T-helper 2 cell treated with Interferon-gamma antibody and Interleukin-4, amounts not matched to agents 5 μg/mL and 100 μg/mL, for 36 hours (primary cell): Measurements from ENCODE around the gene TIFAB.

Source experiments
- DNase-seq: peaks from one replicate; pipeline ENCODE4 v3.0.0; 2021; ENCODE audit warnings: low spot score
- H3K27ac Mint-ChIP-seq: one replicate; pipeline ENCODE4 v1.8.0; 2021; ENCODE audit warnings: mild to moderate bottlenecking, mixed read lengths
- H3K27me3 Mint-ChIP-seq: one replicate; pipeline ENCODE4 v1.8.0; 2021; ENCODE audit warnings: low read depth, mixed read lengths
- H3K36me3 Mint-ChIP-seq: one replicate; pipeline ENCODE4 v1.8.0; 2021; ENCODE audit warnings: low read depth, mixed read lengths
- H3K4me1 Mint-ChIP-seq: one replicate; pipeline ENCODE4 v1.8.0; 2021; ENCODE audit warnings: low read depth, mixed read lengths
- H3K4me3 Mint-ChIP-seq: one replicate; pipeline ENCODE4 v1.8.0; 2022; ENCODE audit warnings: mild to moderate bottlenecking, moderate library complexity, mixed read lengths
- H3K9me3 Mint-ChIP-seq: one replicate; pipeline ENCODE4 v1.8.0; 2021; ENCODE audit warnings: mixed read lengths

TIFAB gene

GRCh38 chr5:135487839-135488514, 35.8 kb upstream of the TIFAB start:
- H3K9me3 Mint-ChIP-seq = no peaks in the 10 kb centered on the region
- H3K27me3 Mint-ChIP-seq = peaks cover 78% of the 10 kb centered on the region
- no peak for DNase-seq
- H3K36me3 Mint-ChIP-seq = no peaks in the 10 kb centered on the region
- no peak overlapping the region for H3K27ac Mint-ChIP-seq
- no peak overlapping the region for H3K4me3 Mint-ChIP-seq
- no peaks in the 10 kb centered on the region for H3K4me1 Mint-ChIP-seq

GRCh38 chr5:135487037-135487395, 34.9 kb upstream of the TIFAB start:
- H3K9me3 Mint-ChIP-seq = no peaks in the 10 kb centered on the region
- H3K27ac Mint-ChIP-seq = no peak overlapping the region
- no peaks in the 10 kb centered on the region for H3K36me3 Mint-ChIP-seq
- H3K4me1 Mint-ChIP-seq = no peaks in the 10 kb centered on the region
- no peak overlapping the region for H3K4me3 Mint-ChIP-seq
- H3K27me3 Mint-ChIP-seq = peaks cover 68% of the 10 kb centered on the region
- no peak for DNase-seq

GRCh38 chr5:135486131-135487036, 34.2 kb upstream of the TIFAB start:
- Mint-ChIP-seq H3K4me1 (no peaks in the 10 kb centered on the region), H3K9me3 (no peaks in the 10 kb centered on the region), H3K27ac (no peak overlapping the region), H3K27me3 (peaks cover 63% of the 10 kb centered on the region), H3K36me3 (no peaks in the 10 kb centered on the region), H3K4me3 (no peak overlapping the region)
- DNase-seq = no peak

GRCh38 chr5:135484674-135485086, 32.5 kb upstream of the TIFAB start:
- Mint-ChIP-seq H3K27me3 (peaks cover 48% of the 10 kb centered on the region), H3K9me3 (no peaks in the 10 kb centered on the region)

GRCh38 chr5:135483254-135483653, 31.1 kb upstream of the TIFAB start:
- H3K4me3 Mint-ChIP-seq = no peak overlapping the region
- H3K9me3 Mint-ChIP-seq = no peaks in the 10 kb centered on the region
- H3K27me3 Mint-ChIP-seq = peaks cover 40% of the 10 kb centered on the region
- H3K36me3 Mint-ChIP-seq = no peaks in the 10 kb centered on the region
- no peaks in the 10 kb centered on the region for H3K4me1 Mint-ChIP-seq
- DNase-seq = no peak
- no peak overlapping the region for H3K27ac Mint-ChIP-seq

More at GRCh38 chr5:135484674-135485086, 32.5 kb upstream of the TIFAB start:
- DNase-seq = no peak
- Mint-ChIP-seq H3K4me3 (no peak overlapping the region), H3K36me3 (no peaks in the 10 kb centered on the region), H3K27ac (no peak overlapping the region), H3K4me1 (no peaks in the 10 kb centered on the region)

GRCh38 chr5:135482381-135482933, 30.3 kb upstream of the TIFAB start:
- Mint-ChIP-seq H3K4me1 (no peaks in the 10 kb centered on the region), H3K36me3 (no peaks in the 10 kb centered on the region), H3K9me3 (no peaks in the 10 kb centered on the region), H3K27ac (no peak overlapping the region), H3K27me3 (peaks cover 32% of the 10 kb centered on the region), H3K4me3 (no peak overlapping the region)
- no peak for DNase-seq

- Mint-ChIP-seq H3K9me3 (no peaks in the 10 kb centered on the region), H3K27ac (no peak overlapping the region), H3K36me3 (no peaks in the 10 kb centered on the region), H3K27me3 (peaks cover 26% of the 10 kb centered on the region), H3K4me1 (no peaks in the 10 kb centered on the region), H3K4me3 (no peak overlapping the region)
- no peak for DNase-seq
Measured at GRCh38 chr5:135481909-135482311, 29.8 kb upstream of the TIFAB start.

GRCh38 chr5:135481387-135481786, 29.2 kb upstream of the TIFAB start:
- Mint-ChIP-seq H3K4me3 (no peak overlapping the region), H3K9me3 (no peaks in the 10 kb centered on the region), H3K27me3 (peaks cover 24% of the 10 kb centered on the region), H3K27ac (no peak overlapping the region), H3K4me1 (no peaks in the 10 kb centered on the region), H3K36me3 (no peaks in the 10 kb centered on the region)
- DNase-seq = no peak

GRCh38 chr5:135480511-135480910, 28.4 kb upstream of the TIFAB start:
- peaks cover 20% of the 10 kb centered on the region for H3K27me3 Mint-ChIP-seq
- no peaks in the 10 kb centered on the region for H3K9me3 Mint-ChIP-seq
- H3K4me1 Mint-ChIP-seq = no peaks in the 10 kb centered on the region
- DNase-seq = no peak
- H3K27ac Mint-ChIP-seq = no peak overlapping the region
- H3K36me3 Mint-ChIP-seq = no peaks in the 10 kb centered on the region
- H3K4me3 Mint-ChIP-seq = no peak overlapping the region

GRCh38 chr5:135478938-135479337, 26.8 kb upstream of the TIFAB start:
- H3K27me3 Mint-ChIP-seq = peaks cover 17% of the 10 kb centered on the region
- H3K9me3 Mint-ChIP-seq = no peaks in the 10 kb centered on the region
- no peak for DNase-seq
- no peaks in the 10 kb centered on the region for H3K36me3 Mint-ChIP-seq
- H3K27ac Mint-ChIP-seq = no peak overlapping the region
- H3K4me3 Mint-ChIP-seq = no peak overlapping the region
- no peaks in the 10 kb centered on the region for H3K4me1 Mint-ChIP-seq

GRCh38 chr5:135477613-135478066, 25.5 kb upstream of the TIFAB start:
- H3K27me3 Mint-ChIP-seq = peaks cover 18% of the 10 kb centered on the region
- no peak for DNase-seq
- no peak overlapping the region for H3K4me3 Mint-ChIP-seq

GRCh38 chr5:135476615-135477581, 24.7 kb upstream of the TIFAB start:
- H3K4me1 Mint-ChIP-seq = no peaks in the 10 kb centered on the region
- no peak for DNase-seq
- peaks cover 21% of the 10 kb centered on the region for H3K27me3 Mint-ChIP-seq
- no peaks in the 10 kb centered on the region for H3K9me3 Mint-ChIP-seq
- no peak overlapping the region for H3K27ac Mint-ChIP-seq
- no peak overlapping the region for H3K4me3 Mint-ChIP-seq
- H3K36me3 Mint-ChIP-seq = no peaks in the 10 kb centered on the region

More at GRCh38 chr5:135477613-135478066, 25.5 kb upstream of the TIFAB start:
- Mint-ChIP-seq H3K27ac (no peak overlapping the region), H3K36me3 (no peaks in the 10 kb centered on the region), H3K4me1 (no peaks in the 10 kb centered on the region), H3K9me3 (no peaks in the 10 kb centered on the region)

GRCh38 chr5:135473956-135474670, 22.0 kb upstream of the TIFAB start:
- Mint-ChIP-seq H3K27me3 (peaks cover 22% of the 10 kb centered on the region), H3K9me3 (no peaks in the 10 kb centered on the region), H3K4me3 (no peak overlapping the region), H3K36me3 (no peaks in the 10 kb centered on the region), H3K4me1 (no peaks in the 10 kb centered on the region), H3K27ac (no peak overlapping the region)
- DNase-seq = no peak
